Stimulated activated CD4-positive, alpha-beta T cell treated with anti-CD3 and anti-CD28 coated beads, Interleukin-4, amount 100 ng/mL, for 1 hour (primary cell): ENCODE measurements around the gene CDH23.

Source experiments
- DNase-seq: peaks from one replicate; pipeline ENCODE4 v3.0.0-alpha.2; 2020

CDH23 gene

DNA sequence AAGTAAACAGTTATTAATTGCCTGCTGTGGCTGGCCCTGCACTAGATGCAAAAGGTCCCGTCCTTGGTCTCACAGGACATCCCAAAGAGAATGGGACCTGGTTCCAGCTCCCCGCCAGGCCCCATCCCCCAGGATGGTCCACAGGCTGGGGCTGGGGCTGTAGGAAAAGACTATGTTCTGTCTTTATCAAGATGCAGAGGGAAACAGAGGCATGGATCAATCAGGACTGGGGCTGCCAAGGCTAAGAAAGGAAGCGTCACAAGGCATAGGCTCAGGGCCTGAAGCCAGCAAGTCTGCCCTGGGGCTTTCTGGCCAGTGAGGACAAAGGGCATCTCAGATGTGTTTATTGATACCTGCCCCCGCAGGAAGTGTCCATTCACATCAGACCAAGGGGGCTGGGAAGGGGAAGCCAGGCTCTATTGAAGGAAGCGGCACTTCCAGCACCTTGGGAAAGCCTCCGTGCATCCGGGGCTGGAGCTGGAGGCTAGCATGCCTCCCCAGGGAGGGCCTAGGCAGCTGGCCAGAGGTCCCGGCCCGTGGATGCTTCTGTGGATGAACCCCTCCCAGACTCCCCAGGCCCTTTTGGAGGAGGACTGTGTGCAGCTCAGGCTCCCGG lies 370.8 kb downstream of the CDH23 start:
- no peak for DNase-seq

- no peak for DNase-seq
These were observed 372.6 kb downstream of the CDH23 start for GRCh38 chr10:71769279-71769823.

- DNase-seq = no peak
These were observed 373.5 kb downstream of the CDH23 start for GRCh38 chr10:71770255-71770654.

DNA sequence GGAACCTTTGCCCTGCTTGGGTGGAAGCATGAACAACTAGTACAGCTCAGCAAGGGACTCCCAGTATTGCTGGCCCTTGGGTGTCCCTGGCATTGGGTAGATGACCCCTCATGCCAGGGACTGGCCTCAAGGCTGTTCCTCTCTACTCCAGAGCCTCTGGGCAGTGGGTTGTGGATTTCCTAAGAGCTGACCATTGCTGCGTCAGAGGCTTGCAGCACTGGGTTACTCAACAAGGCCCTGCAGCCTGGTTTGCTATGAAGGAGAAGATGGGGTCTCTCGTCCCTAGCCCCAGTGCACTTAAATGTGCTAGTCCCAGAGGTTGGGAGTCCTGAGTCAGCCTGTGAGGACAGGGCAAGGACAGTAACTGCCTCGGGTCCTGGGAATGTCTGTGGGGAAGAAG lies 374.1 kb downstream of the CDH23 start:
- no peak for DNase-seq

DNA sequence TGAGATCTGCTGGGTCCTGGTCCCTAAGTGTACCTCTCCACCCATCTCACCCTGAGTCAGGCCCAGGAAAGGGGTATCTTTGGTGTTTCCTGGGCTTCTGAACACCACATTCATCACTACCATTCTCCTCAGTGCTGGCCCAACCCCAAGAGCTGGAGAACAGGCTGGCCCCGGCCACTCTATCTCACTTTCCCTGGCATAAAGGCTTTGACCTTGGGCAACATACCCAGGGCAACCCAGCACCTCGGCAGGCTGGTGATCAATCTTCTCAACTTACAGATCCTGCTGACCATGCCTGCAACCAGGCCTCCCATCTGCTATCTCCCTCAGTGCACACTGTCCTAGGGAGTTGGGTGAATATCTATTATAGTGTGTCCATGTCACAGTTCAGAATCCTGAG lies 374.5 kb downstream of the CDH23 start:
- DNase-seq = no peak

DNA sequence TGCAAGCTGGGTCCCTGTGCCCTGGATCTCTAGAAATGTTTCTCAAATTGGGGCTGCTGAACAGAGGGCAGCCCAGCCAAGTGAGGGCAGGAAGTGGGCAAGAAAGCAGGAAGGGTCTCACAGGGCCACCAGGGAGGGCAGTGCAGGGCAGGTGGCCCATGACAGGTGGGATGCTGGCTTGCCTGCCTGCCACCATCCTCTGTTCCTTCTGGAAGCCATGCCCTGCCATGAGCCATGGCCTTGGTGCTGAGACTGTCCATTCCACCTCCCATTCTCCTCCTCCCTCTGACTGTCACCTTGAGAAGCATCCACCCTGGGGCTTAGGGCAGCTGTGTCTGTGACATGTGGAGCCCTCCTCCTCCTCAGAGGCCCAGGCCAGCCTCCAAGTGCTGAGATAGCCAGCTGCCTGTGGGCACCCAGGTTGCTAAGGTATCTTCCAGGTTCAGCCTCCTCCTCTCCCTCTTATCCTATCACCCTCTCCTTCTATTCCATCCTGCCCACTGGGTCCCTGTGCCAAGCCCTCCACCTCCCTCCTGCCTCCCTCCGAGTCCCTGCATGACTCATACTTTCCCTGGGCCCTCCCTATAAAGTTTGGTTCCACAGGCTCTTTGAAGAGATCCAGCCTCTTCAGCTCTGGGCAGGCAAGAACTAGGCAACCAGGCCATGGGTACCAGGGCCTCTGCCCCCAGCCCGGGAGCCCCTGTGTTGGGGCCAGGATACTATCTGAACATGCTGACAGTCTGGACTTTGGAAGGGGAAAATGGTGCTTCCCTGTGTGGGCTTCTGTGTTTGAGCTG lies 375.3 kb downstream of the CDH23 start:
- DNase-seq = no peak

DNA sequence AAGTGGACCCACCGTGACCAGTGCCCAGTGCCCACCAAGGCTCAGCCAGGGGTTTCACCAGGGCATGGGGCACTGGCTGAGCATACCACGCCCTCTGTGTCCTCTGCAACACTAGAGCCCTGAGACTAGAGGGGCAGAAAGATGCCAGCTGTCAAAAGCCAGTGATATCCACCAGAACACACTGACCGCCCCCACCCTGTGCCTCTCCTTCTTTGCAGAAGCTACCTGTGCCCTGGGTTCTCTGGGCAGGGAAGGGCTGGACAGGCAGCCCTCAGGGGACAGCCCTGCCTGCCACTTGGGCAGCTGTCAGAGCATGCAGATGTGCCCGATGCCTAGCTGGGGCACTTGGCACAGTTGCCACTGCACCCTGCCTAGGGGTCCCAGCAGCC lies 376.1 kb downstream of the CDH23 start:
- DNase-seq = peak; percentile 29

- peak; percentile 96 for DNase-seq
These were observed 376.7 kb downstream of the CDH23 start, which contains the start of gene VSIR for GRCh38 chr10:71773221-71773971. TSS of gene VSIR (minus strand) at chr10:71773520. CDS start at chr10:71773439, 81 bp downstream.

DNA sequence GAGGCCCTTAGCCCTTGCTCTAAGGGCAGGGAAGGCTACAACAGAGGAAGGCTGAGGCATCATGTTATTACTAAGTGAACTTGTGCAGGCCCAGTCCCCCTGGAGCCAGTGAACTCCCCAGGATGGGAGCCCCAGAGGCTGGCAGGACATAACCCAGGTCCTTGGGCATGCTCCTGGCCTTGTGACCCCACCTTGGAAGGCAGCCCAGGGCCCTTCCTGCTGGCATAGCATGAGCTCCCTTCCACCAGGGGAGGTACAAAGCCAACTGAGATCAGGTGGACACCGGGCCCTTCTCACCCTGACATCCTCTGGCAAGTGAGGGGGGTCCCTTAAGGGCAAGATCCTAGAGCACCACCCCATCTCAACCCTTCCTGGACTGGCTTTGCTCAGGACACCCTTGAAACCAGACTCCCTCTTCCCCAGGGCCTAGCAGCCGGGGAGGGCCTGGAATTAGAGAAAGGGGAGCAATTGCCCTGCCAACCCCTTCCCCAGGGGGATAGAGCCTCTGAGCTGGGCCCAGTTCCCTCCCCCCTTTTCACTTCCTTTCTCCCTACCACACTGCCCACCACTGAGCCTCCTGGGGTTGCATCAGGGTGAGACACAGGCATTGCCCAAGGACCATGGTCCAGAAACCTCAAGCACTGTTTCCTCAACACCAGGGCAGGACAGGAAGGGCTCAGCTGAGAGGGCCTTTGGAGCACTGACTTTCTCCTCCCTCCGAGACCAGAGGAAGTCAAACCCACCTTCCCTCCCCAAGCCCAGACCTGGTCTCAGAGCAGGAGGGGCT lies 378.4 kb downstream of the CDH23 start:
- DNase-seq = no peak

DNA sequence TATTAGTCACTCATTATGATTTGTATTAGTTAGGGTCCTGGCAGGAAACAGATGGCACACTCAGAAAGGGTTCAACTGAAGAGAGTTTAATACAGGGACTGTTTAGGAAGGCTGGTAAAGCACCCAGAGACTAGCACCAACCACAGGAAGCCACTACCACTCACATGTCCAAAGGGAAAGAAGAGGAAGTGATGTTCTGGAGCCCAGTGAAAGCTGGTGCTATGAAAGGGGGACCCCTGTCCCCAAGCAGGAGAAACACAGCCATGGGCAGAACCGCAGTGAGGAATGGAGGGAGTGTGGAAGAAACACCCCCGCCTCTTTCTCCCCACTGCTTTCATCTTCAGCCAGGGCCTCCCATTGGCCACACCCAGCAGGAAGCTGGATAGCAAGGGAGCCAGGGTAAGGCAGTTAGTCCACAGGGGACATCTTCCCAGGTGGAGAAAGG lies 379.8 kb downstream of the CDH23 start:
- DNase-seq = no peak

GRCh38 chr10:71777213-71777985 lies 380.7 kb downstream of the CDH23 start:
- DNase-seq = no peak

DNA sequence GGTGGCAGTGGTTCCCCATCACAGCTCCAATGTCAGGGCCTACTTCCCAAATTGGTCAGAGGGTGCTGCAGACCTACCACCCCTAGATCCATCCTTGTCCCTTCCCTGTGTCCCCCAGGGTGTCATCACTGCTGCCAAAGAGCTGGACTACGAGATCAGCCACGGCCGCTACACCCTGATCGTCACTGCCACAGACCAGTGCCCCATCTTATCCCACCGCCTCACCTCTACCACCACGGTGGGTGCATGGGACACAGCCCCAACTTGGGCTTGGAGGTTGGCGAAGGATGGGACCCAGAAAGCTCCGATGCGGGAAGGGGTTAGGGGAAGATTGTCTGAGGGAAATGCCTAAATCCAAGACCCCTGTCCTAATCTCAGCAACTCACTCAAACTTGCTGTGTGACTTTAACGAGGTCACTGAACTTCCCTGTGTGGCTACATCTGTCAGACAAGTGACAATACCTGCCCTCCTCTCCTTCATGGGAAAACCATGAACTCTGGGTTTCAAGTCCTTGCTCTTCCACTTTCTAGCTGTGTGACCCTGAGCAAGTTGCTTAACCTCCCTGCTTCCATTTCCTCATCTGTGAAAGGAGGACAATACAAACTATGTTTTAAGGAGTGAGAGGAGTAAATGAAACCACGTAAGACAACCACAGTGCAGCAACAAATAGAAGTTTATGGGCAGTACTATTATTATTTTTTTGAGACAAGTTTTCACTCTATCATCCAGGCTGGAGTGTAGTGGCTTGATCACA lies 381.5 kb downstream of the CDH23 start:
- no peak for DNase-seq

- DNase-seq = no peak
These were observed 382.9 kb downstream of the CDH23 start for GRCh38 chr10:71779641-71780040.

DNA sequence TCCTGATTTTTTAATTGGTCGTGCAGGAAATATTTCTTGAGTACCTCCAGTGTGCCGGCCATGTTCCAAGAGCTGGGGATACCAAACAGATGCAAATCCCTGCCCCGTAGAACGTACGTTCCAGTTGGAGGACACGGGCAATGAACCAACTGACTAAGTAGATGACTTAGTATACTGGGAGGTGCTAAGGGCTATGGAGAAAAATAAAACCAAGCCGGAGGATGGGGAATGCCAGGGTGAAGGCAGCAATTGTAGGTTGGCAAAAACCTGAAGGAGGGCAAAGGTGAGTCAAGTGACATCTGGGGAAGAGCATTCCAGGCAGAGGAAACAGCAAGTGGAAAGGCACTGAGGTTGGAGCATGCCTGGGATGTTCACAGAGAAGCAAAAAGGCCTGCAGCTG lies 383.4 kb downstream of the CDH23 start:
- DNase-seq = no peak

- no peak for DNase-seq
These were observed 384.0 kb downstream of the CDH23 start for GRCh38 chr10:71780719-71781118.

DNA sequence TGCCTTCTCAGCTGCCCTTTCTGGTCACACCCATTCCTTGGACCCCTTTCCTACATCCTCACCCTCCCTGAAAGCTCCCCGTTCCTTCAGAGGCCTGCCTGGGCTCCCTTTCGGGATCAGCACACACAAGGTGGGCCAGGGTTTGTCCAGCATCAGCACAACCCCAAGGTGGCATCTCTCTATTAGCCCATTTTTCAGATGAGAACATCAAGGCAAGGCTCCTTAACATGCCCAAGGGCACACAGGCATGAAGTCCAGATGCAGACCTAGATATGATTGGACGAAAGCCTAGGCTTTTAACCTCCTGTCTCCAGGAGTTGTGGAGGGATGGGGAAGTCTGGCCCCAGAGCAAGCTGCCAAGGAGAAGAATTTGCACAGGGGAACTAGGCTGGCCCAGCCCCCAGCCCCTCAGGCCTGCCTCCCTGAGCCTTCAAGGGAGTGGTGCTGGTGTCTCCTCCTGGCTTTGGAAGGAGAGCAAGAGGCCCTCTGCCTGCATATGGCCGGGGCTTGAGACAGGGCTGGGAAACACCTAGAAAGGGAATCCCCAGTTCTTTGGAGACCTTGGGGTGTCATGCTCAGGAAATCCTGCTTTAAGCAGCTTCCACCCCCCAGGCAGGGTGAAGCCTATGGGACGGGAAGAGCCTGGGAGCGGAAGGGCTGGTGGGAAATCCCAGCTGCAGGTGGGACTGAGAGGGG lies 385.6 kb downstream of the CDH23 start:
- DNase-seq = no peak

DNA sequence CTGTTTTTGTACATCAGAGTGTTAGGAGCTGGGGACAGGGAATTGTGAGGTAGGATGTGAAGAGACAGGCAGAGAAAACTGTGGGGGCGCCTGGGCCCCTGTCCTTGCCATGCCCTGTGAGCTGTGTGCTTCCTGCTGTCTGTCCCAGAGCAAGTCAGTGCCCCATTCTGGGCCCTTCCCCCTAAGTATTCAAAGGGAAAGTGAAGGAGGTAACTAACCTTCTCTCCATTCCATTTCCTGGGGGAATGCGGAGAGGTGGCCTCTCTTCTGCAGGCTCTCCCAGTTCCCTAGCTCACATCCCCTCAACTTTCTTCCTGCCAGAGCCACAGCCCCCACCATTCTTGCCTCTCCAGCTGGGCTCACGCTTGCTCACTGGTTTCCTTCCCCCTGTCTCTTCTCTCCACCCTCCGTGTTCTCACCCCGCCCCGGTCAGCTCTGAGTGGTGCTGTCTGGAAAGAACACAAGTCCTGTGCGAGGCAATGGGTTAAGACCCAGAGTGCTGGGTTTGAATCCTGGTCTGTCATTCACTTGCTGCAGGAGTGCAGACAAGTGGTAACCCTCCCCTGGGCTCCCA lies 386.3 kb downstream of the CDH23 start:
- no peak for DNase-seq

DNA sequence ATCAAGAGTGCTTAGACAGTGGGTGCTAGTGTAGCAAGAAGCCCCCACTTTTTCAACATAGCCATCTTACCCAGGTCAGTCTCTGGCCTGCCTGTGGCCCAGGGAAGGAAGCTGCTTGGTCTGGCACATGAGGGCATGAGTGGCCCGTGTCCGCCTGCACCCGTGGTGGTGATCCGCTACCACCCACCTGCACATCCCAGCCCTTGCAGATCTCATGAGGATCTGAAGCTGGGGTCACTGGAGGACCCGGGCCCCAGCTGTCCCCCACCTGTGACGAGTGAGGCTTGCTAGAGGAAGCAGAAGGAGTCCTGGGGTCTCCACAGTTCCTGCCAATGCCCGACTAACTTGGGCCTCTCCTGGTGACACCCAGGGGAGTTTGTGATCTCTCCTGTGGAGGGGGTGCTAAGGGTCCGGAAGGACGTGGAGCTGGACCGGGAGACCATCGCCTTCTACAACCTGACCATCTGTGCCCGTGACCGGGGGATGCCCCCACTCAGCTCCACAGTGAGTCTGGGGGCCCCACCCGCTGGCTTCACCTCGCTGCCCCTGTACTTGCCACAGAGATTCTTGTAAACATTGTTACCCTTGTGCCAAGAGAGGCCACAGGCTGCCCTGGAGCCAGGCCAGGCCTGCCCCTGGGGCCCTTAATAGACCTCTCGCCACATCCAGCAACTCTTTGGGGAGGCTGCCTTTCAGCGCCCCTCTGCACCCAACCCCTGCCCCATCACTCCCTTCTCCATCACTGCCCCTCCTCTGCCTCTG lies 387.4 kb downstream of the CDH23 start:
- DNase-seq = no peak

GRCh38 chr10:71784679-71785272 lies 388.1 kb downstream of the CDH23 start:
- no peak for DNase-seq
